Thyroid gland (tissue), 4 donors: ENCODE measurements around the gene LMO4. TPM values are rescaled to one million over a fixed set of nuclear protein-coding genes. Genes with fewer than 3 reads are reported as not detected.

Experiments used
- DNase-seq, 2 donors: peaks; one replicate each; pipeline ENCODE4 v3.0.0-alpha.2; 2019
- H3K27ac ChIP-seq, 3 donors: fragments of 200-600 bp; sonication (generic); 1 replicate in 2 of 3; 2 replicates in 1 of 3; pipeline ENCODE4 v1.5.1; 2016 to 2019; ENCODE audit warnings: mild to moderate bottlenecking in 1 of 3, moderate library complexity in 1 of 3
- H3K27me3 ChIP-seq: fragments of 200-600 bp; sonication (generic); one replicate; pipeline ENCODE4 v1.5.1; 2019
- H3K36me3 ChIP-seq, 2 donors: fragments of 200-600 bp; sonication (generic); one replicate each; pipeline ENCODE4 v1.5.1; 2016 to 2019
- H3K4me1 ChIP-seq, 2 donors: fragments of 200-600 bp; sonication (generic); one replicate each; pipeline ENCODE4 v1.5.1; 2017 to 2019
- H3K4me3 ChIP-seq, 3 donors: fragments of 200-600 bp; sonication (generic); replicated peaks in 1 of 3; 1 replicate in 2 of 3; 2 replicates in 1 of 3; pipeline ENCODE4 v1.5.1; 2016; ENCODE audit warnings: mild to moderate bottlenecking in 1 of 3
- H3K9me3 ChIP-seq: fragments of 200-600 bp; sonication (generic); one replicate; pipeline ENCODE4 v1.5.1; 2017
- POLR2A ChIP-seq, 2 donors: fragments of 450-650 bp; IDR thresholded peaks; one replicate each; pipeline ENCODE4 v1.6.1; 2017; ENCODE audit warnings: antibody characterized with exemption in 2 of 2, mild to moderate bottlenecking in 2 of 2, moderate library complexity in 1 of 2
- WGBS, 2 donors: methylation state at CpG; one replicate each; pipeline ENCODE4 v1.1.5; 2017; 5-methylcytosine and 5-hydroxymethylcytosine counted together
- intact Hi-C: fragments of 100-400 bp; cut with DNase I; formaldehyde crosslinking; loops from one replicate; pipeline ENCODE4 v1.15.1; 2023
- total RNA-seq, 4 donors: library from RNA; depleted of rRNA; stranded (reverse); fragments of >200 nt; gene quantifications; one replicate each; pipeline ENCODE4 v1.2.3, GENCODE V29; 2016
- TF ChIP-seq, protein P1 (sequence below), 6 experiments: fragments of 200-600 bp in 3 of 6; fragments of 450-650 bp in 3 of 6; sonication (generic) in 3 of 6; IDR thresholded peaks; one replicate each; pipeline ENCODE4 v1.5.1; 2016 to 2019; ENCODE audit warnings: antibody characterized with exemption in 6 of 6, mild to moderate bottlenecking in 2 of 6, inconsistent platforms in 1 of 6, moderate library complexity in 1 of 6

Gene LMO4
- total RNA-seq, 4 donors from 2014 or later: 53.3 to 71.1 (median 60.3) TPM

DNA sequence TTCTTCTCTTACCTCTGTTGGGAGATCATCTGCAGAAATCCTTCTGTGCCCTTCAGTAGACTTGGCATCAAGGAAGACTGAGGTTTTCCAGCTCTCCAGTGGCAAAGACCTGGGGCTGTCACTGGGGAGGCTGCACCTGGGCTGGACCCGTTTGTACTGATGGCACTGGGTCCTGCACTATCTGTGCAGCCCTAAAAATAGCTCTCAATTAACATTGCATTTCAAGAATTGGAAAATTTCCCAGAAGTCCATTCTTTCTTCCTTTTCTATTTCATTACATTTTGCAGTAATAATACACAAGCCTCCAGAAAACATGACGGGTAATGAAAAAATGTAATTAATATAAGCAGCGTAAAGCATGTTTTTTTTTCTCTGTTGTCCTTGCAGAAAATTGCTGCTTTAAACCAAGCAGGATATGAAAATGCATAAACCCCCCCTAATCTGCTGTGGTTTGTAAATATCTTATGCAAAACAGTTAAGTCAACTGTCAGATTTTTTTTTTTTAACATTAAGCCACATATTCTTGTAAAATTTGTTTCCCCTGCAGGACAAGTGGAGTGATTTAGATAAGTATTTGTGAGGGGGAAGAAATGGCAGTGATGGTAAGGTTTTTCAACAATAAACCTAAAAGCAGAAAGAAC lies 64.9 kb downstream of the LMO4 start:
- intact Hi-C loops: no loop called here
- 71 to 83% methylated on average over 3 of the region's 3 CpGs for WGBS, 2 donors

DNA sequence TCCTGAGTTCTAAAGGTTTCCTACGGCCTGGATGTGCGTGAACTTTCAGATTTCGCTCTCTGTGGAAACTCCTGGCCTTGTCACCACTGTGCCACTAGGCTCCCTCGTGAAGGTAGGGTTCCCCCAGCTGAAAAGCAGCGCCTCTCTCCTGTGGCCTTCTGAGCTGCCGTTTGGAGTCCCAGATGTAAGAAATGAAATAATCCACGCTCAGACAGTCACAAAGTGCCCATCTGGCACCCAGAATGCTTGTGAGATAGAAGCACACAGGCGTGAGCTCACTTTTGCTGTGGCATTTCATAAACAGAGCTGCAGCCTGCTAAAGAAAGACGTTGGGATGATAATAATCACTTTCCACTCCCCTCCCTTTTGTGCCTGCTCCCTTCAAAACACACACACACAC lies 65.8 kb downstream of the LMO4 start:
- intact Hi-C loops: no loop called here
- 83 to 86% methylated on average over 9 of the region's 9 CpGs for WGBS, 2 donors
- Histone ChIP-seq H3K27ac (no peak overlapping the region), H3K9me3 (no peaks in the 10 kb centered on the region), H3K4me3 (no peak overlapping the region), H3K36me3 (no peaks in the 10 kb centered on the region), H3K27me3 (no peaks in the 10 kb centered on the region), H3K4me1 (peaks cover 6 to 17% of the 10 kb centered on the region in 2 donors)
- no peak for DNase-seq
- no peak for TF ChIP-seq POLR2A (IDR thresholded peaks at IDR 0.05)
- TF ChIP-seq, protein P1, sequence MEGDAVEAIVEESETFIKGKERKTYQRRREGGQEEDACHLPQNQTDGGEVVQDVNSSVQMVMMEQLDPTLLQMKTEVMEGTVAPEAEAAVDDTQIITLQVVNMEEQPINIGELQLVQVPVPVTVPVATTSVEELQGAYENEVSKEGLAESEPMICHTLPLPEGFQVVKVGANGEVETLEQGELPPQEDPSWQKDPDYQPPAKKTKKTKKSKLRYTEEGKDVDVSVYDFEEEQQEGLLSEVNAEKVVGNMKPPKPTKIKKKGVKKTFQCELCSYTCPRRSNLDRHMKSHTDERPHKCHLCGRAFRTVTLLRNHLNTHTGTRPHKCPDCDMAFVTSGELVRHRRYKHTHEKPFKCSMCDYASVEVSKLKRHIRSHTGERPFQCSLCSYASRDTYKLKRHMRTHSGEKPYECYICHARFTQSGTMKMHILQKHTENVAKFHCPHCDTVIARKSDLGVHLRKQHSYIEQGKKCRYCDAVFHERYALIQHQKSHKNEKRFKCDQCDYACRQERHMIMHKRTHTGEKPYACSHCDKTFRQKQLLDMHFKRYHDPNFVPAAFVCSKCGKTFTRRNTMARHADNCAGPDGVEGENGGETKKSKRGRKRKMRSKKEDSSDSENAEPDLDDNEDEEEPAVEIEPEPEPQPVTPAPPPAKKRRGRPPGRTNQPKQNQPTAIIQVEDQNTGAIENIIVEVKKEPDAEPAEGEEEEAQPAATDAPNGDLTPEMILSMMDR (IDR thresholded peaks at IDR 0.05): no peak

More for the DNA sequence above, 64.9 kb downstream of the LMO4 start:
- no peaks in the 10 kb centered on the region for H3K9me3 ChIP-seq
- no peak for DNase-seq
- no peak for TF ChIP-seq POLR2A (IDR thresholded peaks at IDR 0.05)
- TF ChIP-seq, protein P1 (IDR thresholded peaks at IDR 0.05): no peak
- H3K4me3 ChIP-seq: no peak overlapping the region
- H3K27ac ChIP-seq: no peak overlapping the region
- H3K4me1 ChIP-seq: peaks cover 6 to 17% of the 10 kb centered on the region in 2 donors
- H3K36me3 ChIP-seq: no peaks in the 10 kb centered on the region
- no peaks in the 10 kb centered on the region for H3K27me3 ChIP-seq

DNA sequence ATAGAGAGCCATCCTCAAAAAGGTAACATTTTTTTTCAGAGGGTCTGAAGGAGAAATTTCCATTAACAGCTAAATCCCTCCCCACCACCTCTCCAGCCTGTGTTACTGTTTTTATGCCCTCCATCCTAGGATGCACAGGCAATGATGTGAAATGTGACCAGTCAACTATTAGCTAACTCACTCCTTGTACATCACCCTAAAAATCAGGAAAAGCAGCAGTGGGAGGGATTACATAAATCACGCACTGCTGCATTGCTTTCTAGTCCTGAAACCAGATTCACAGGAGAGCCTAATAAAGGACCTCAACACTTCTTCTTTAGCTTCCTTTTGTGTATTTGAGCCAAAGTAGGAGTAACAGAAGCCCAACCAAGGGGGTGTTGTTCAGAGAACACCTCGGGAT lies 66.3 kb downstream of the LMO4 start:
- TF ChIP-seq POLR2A (IDR thresholded peaks at IDR 0.05): no peak
- TF ChIP-seq, protein P1 (IDR thresholded peaks at IDR 0.05): no peak
- Histone ChIP-seq H3K4me1 (peaks cover 6 to 17% of the 10 kb centered on the region in 2 donors), H3K4me3 (no peak overlapping the region), H3K27ac (no peak overlapping the region), H3K36me3 (no peaks in the 10 kb centered on the region), H3K27me3 (no peaks in the 10 kb centered on the region), H3K9me3 (no peaks in the 10 kb centered on the region)
- intact Hi-C loops: no loop called here
- no peak for DNase-seq
- WGBS, 2 donors: 89 to 91% methylated on average over 2 of the region's 2 CpGs
